Measurements from ENCODE around the gene XDH. TPM values are rescaled to one million over a fixed set of nuclear protein-coding genes. Genes with fewer than 3 reads are reported as not detected.

Gene XDH
- total and polyA plus RNA-seq, 12 donors = 0.01 to 0.16 (median 0.08) TPM; not detected in 7

- Histone ChIP-seq H3K27ac (no peak overlapping the region), H3K27me3 (no peaks in the 10 kb centered on the region), H3K4me1 (peaks cover 0 to 29% (median 6%) of the 10 kb centered on the region in 9 donors), H3K9me3 (no peaks in the 10 kb centered on the region), H3K4me3 (no peak overlapping the region), H3K36me3 (no peaks in the 10 kb centered on the region)
- ATAC-seq (peak in 1 of 8 donors; percentile 25), DNase-seq (no peak)
- intact Hi-C loops (cut with DNase I) = loop anchor here in 2 of 10 donors (5.0 to 10.0 kb wide), 2 partner anchors 96 to 343 kb away; partner anchors contain the start of gene EHD3 (in 1 of the 2)
- TF ChIP-seq, protein P1, sequence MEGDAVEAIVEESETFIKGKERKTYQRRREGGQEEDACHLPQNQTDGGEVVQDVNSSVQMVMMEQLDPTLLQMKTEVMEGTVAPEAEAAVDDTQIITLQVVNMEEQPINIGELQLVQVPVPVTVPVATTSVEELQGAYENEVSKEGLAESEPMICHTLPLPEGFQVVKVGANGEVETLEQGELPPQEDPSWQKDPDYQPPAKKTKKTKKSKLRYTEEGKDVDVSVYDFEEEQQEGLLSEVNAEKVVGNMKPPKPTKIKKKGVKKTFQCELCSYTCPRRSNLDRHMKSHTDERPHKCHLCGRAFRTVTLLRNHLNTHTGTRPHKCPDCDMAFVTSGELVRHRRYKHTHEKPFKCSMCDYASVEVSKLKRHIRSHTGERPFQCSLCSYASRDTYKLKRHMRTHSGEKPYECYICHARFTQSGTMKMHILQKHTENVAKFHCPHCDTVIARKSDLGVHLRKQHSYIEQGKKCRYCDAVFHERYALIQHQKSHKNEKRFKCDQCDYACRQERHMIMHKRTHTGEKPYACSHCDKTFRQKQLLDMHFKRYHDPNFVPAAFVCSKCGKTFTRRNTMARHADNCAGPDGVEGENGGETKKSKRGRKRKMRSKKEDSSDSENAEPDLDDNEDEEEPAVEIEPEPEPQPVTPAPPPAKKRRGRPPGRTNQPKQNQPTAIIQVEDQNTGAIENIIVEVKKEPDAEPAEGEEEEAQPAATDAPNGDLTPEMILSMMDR (IDR thresholded peaks at IDR 0.05) = no peak
These were observed 86.5 kb downstream of the XDH start for GRCh38 chr2:31328026-31328425.

DNA sequence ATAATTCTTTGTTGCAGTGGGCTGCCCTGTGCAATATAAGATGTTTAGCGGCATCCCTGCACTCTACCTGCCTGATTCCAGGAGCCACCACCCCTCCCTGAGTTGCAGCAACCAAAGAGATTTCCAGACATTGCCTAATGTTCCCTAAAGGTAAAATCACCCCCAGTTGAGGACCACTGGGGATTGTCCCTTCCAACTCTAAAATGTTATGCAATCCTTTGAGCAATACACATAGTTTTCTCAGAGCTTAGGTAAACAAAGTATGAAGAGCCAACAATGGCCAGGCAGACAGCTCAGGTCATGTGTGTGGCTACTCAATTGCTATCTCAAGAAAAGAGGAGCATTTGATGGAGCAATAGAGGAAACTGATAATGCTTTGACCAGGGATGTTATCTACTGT is 87.0 kb downstream of the XDH start:
- 100% methylated on average over 1 of the region's 1 CpG for WGBS, 2 donors
- H3K27ac ChIP-seq = no peak overlapping the region
- peaks cover 0 to 32% (median 11%) of the 10 kb centered on the region in 9 donors for H3K4me1 ChIP-seq
- intact Hi-C loops (cut with DNase I) = loop anchor here in 2 of 10 donors (5.0 to 10.0 kb wide), 2 partner anchors 95 to 343 kb away; partner anchors contain the start of gene EHD3 (in 1 of the 2)
- H3K9me3 ChIP-seq = no peaks in the 10 kb centered on the region
- H3K27me3 ChIP-seq = no peaks in the 10 kb centered on the region
- TF ChIP-seq, protein P1 (IDR thresholded peaks at IDR 0.05) = no peak
- no peaks in the 10 kb centered on the region for H3K36me3 ChIP-seq
- no peak for ATAC-seq
- no peak overlapping the region for H3K4me3 ChIP-seq
- DNase-seq = no peak

DNA sequence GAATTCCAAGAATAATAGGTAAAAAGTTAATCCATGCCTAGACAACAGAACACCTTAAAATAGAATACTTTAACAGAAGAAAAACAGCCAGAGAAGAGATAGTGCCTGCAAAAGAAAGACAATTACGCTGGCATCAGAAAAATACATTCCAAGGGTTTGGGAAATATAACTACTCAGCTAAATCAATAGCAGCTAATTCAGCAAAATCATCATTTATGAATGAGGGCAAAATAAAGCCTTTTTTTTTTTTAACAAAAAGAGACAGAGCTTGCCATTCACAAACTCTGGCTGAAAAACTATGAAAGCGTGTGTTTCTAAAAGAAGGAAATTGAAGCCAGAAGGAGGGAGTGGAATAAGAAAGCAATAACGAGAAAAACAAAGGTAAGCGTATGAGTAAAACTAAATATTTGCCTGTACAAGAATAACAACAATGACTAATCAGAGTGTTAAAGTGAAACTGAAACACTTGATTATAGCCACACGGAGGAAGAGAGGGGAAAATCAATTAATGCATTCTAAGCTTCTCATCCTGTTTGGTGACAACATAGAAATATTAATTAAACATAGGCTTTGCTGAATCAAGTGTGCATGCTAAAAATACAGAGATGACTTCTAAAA is 90.4 kb downstream of the XDH start:
- Histone ChIP-seq H3K27ac (peak overlapping the region in 5 of 10 donors; percentile 2 to 61 (median 28)), H3K4me1 (peaks cover 0 to 49% (median 25%) of the 10 kb centered on the region in 9 donors), H3K27me3 (no peaks in the 10 kb centered on the region), H3K36me3 (no peaks in the 10 kb centered on the region), H3K4me3 (peak overlapping the region in 6 of 10 donors; percentile 7 to 38 (median 33)), H3K9me3 (no peaks in the 10 kb centered on the region)
- WGBS, 2 donors = 45 to 57% methylated on average over 5 of the region's 5 CpGs
- DNase-seq (no peak), ATAC-seq (no peak)
- TF ChIP-seq, protein P1 (IDR thresholded peaks at IDR 0.05) = no peak
- intact Hi-C loops (cut with DNase I) = loop anchor here in 1 of 10 donors (10.0 kb wide), 1 partner anchor 339 kb away; no protein-coding TSS in a partner anchor

GRCh38 chr2:31322371-31322770 is 92.2 kb downstream of the XDH start:
- Histone ChIP-seq H3K4me3 (no peak overlapping the region), H3K36me3 (no peaks in the 10 kb centered on the region), H3K4me1 (peaks cover 0 to 59% (median 28%) of the 10 kb centered on the region in 9 donors), H3K9me3 (no peaks in the 10 kb centered on the region), H3K27ac (peak overlapping the region in 7 of 10 donors; percentile 13 to 77 (median 60)), H3K27me3 (no peaks in the 10 kb centered on the region)
- peak in 7 of 8 donors; percentile 76 to 94 (median 84) for ATAC-seq
- TF ChIP-seq, protein P1 (IDR thresholded peaks at IDR 0.05) = no peak
- DNase-seq = peak in 1 of 2 donors; percentile 53
- WGBS, 2 donors = 34 to 60% methylated on average over 1 of the region's 1 CpG
- intact Hi-C loops (cut with DNase I) = loop anchor here in 1 of 10 donors (10.0 kb wide), 1 partner anchor 338 kb away; no protein-coding TSS in a partner anchor
